SIG-M5 treated with dmso at 0.1 percent for 504 hours (cell line): ENCODE results near the gene KCNH1.

Source experiments
- DNase-seq: peaks from one replicate; lab custom pipeline; 2025; ENCODE audit not compliant: unreplicated experiment; lab: John Stamatoyannopoulos, UW

Gene KCNH1

DNA sequence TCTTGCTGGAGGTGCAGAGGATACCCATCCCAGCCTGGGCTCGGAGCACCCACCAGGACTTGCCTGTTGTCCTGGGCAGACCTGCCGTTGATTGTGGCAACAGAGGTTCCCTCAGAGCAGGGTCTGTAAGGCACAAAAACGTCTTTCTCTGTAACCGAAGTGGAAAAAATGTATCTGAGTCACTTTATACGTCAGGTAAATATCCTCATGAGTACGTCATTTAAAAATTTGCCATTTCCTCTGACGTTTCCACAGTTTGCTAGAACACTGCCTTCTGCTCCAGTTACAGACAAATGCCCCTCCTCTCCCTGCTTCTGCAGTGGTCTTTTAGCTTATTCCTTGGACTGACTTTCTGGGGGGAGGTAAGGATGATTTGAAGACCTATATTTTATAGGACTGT lies 478.4 kb downstream of the KCNH1 start:
- DNase-seq: no peak

DNA sequence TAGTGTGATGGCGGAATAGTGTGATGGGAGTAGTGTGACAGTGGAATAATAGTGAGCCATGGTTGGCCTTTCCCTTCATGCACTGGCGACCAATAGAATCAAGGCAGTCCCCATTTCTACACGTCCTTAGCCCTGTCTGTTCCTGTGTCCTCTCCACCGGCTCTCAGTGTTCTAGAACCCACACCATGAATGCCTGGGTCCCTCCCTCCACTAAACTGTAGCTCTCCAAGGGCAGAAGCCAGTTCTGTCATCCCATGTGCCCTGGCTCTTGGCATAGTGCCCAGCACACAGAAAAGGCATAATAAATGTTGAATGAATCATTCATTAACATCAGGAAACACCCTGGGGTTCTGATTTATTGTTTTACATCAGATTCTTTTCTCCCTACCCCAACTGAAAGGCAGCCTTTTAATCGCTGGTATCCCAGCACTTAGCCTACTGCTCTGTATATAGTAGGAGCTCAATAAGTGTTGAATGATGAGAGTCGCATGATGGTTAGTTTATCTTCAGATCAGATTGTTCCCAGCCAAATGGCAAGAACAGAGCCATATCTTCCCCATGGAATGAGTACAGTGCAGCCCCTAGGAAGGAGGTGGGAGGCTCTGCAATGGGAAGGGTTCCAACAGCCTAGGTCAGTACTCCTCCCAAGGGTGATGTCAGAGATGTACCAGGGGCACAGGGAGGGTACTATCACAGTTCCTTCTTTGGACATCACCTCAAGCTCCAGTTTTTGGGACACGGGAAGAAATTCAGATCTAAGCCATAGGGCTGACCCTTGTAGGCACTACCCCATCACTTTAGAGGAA lies 479.6 kb downstream of the KCNH1 start:
- no peak for DNase-seq

GRCh38 chr1:210653771-210654170 lies 480.2 kb downstream of the KCNH1 start:
- DNase-seq: no peak

GRCh38 chr1:210652329-210652954 lies 481.5 kb downstream of the KCNH1 start:
- DNase-seq: no peak

GRCh38 chr1:210650403-210650802 lies 483.5 kb downstream of the KCNH1 start:
- no peak for DNase-seq

DNA sequence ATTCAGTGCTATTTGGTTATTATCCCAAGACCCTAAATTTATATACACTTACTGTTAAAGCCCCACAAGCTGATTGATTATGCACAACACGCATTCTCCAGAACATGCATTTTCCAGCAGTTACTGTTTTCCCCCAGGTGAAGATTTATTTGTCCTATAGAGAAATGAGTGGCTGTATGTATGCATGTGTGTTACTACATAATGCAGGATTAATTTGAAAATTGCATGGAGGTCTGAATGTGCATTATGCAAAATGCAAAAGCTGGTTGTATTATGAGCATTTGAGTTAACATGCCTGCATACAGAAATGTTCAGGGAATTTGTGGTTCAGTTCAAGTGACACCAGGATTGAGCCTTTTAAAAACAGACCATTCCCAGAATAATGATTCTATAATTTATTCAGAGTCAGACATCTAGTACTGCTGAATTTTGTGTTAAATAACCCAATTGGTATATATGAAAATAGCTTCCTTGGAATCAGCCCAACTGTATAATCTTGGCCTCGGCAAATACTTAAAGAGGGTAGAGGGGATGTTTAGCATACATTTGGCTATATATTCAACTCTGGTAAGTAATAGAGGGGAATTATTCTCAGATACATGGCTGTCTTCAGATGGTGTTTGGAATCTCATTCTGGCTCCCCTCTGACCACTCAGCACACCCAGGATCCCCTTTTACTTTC lies 485.2 kb downstream of the KCNH1 start:
- no peak for DNase-seq

DNA sequence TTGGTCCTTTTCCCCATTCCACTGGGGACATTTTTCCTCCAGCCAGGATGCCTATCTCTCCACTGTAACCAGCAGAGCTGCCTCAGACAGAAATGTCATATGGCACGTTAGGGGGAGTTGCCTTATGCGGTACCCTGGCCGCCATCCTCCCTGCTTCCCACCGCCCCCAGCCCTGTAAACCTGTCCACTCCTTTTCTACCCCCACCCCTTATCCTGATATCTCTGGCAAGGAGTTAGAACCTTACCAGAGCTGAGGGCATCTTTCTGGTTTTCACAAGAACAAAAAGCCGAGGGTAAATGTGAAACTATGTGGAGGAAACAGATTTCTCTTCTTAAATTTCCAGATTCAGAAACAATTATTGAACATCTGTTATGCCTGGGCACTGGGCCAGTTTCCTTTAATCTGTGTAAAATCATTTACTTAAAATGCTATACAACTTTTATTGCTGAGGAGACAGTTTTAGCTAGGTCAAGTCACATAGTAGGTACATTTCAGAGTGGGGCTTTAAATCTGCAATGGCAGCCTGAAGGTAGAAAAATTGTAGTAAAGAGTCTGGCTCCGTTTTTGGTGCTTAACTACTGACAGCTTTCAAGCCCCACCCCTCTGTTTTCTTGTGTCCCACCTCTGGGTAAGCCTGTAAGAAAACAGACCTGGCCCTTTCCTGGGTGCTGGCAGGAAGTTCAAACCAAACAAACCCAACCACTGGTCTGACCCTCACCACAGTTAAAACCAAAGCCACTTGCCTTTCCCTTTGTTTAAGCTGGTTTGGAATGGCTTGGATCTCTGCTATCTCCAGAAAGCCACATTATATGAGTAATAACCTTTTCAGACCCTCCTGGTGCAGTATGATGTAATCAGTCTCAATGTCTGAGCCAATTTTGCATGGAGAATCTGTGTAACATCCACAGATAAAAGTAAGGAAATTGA lies 486.3 kb downstream of the KCNH1 start:
- no peak for DNase-seq

DNA sequence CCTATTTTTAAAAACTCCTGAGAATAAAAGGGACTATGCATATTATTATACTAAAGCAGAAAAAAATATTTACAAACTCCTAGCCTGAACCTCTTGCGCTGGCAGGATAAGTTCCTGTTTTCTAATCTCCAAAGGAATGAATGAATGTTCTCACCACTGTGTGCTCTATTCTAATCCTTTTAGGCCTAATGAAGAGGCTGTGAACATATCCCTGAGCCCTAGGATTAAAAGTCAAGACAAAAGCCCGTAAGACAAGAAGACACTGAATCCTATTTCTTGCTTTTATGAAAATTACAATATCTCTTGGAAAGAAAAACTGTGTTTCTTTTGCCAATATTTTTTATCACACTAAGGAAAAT lies 487.7 kb downstream of the KCNH1 start:
- no peak for DNase-seq

GRCh38 chr1:210645582-210646257 lies 488.2 kb downstream of the KCNH1 start:
- no peak for DNase-seq

- DNase-seq: no peak
These were observed 492.4 kb downstream of the KCNH1 start for GRCh38 chr1:210641582-210641981.

DNA sequence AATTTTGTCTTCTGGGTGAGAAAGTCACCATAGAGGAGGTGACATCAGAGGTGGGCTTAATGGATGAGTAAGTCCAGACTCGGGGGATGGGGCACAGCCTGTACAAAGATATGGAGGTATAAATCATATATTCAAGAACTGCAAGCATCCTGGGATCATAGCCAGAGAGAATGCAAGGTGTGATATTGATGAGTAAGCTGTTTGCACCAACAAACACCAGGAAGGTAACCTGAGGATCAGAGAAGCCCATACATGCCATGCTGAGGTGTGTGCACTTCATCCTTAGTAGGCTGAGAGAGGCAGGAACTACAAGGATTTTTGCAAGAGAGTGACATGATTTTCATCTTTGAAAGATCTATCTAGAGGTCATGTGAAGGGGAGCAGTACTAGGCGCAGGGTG lies 498.8 kb downstream of the KCNH1 start:
- no peak for DNase-seq

- DNase-seq: no peak
These were observed 500.3 kb downstream of the KCNH1 start for GRCh38 chr1:210633636-210634035.

- no peak for DNase-seq
These were observed 500.8 kb downstream of the KCNH1 start for GRCh38 chr1:210633140-210633539.

DNA sequence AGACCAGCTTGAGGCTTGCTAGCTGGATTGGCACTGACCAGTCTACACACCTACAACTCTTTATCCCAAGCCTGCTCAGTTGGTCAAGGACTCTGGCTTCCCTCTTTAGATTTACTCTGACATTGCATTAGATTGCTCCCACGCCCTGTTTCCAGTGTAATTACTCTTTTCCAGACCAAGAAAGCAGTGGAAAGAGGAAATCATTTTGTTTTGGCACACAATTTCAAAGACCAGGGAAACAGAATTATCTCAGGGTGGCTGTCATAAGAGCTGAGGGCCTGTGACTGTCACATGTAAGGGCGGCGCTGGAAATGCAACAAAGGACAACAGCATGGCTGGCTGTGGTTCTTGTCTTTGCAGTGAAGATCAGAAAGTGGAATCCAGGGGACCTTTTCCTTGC lies 502.5 kb downstream of the KCNH1 start:
- DNase-seq: no peak

GRCh38 chr1:210629276-210629675 lies 504.7 kb downstream of the KCNH1 start:
- DNase-seq: no peak

- DNase-seq: no peak
These were observed 506.2 kb downstream of the KCNH1 start for GRCh38 chr1:210627755-210628154.
